IMR-90 (cell line): ENCODE measurements around the gene SRRM3. TPM values are rescaled to one million over a fixed set of nuclear protein-coding genes. Genes with fewer than 3 reads are reported as not detected.

ENCODE experiments used
- ATAC-seq: fragments of 200-7000 bp; cut with Tn5 transposase; 2 replicates; pipeline ENCODE4 v1.9.1; 2020; ENCODE audit warnings: low read depth, mild to moderate bottlenecking, moderate library complexity
- BruUV-seq: library from RNA; stranded (reverse); fragments of 400-500 nt; replicated peaks from 2 replicates; lab custom pipeline; 2021; lab: Mats Ljungman, UMichigan
- CTCF ChIA-PET: fragments of 300-600 bp; formaldehyde crosslinking; extraction: SDS; loops from one replicate; lab custom pipeline; 2021; ENCODE audit warnings: antibody characterized with exemption; lab: Yijun Ruan, JAX
- POLR2A ChIA-PET: fragments of 300-600 bp; sonication (Branson Sonifier 250); formaldehyde crosslinking; loops from one replicate; lab custom pipeline; 2022; ENCODE audit warnings: antibody characterized with exemption; ENCODE audit not compliant: unreplicated experiment; lab: Charles Lee
- DNase-seq: peaks from one replicate; pipeline ENCODE4 v3.0.0; 2013
- H2AFZ ChIP-seq: replicated peaks from 2 replicates; pipeline ENCODE3; 2013; ENCODE audit warnings: low read length, mild to moderate bottlenecking; ENCODE audit not compliant: poor library complexity
- H2AK5ac ChIP-seq: 2 replicates; pipeline ENCODE4 v1.6.1; 2013; ENCODE audit warnings: low read depth, low read length, inconsistent platforms
- H2AK9ac ChIP-seq: replicated peaks from 2 replicates; pipeline ENCODE3; 2013; ENCODE audit warnings: mild to moderate bottlenecking, low read depth, low read length, moderate library complexity; ENCODE audit not compliant: poor library complexity
- H2BK120ac ChIP-seq: 2 replicates; pipeline ENCODE4 v1.6.1; 2013; ENCODE audit warnings: low read depth, low read length, inconsistent platforms
- H2BK15ac ChIP-seq: 3 replicates; pipeline ENCODE4 v1.6.1; 2013; ENCODE audit warnings: low read depth, low read length, inconsistent platforms
- H2BK20ac ChIP-seq: 2 replicates; pipeline ENCODE4 v1.6.1; 2013; ENCODE audit warnings: low read depth, mild to moderate bottlenecking, inconsistent platforms, low read length, moderate library complexity
- H2BK5ac ChIP-seq: 2 replicates; pipeline ENCODE4 v1.6.1; 2013; ENCODE audit warnings: mild to moderate bottlenecking, low read depth, low read length, inconsistent platforms; ENCODE audit not compliant: poor library complexity, severe bottlenecking
- H3K14ac ChIP-seq: replicated peaks from 2 replicates; pipeline ENCODE4 v1.6.1; 2013; ENCODE audit warnings: low read depth, low read length, inconsistent platforms
- H3K18ac ChIP-seq: 2 replicates; pipeline ENCODE4 v1.6.1; 2013; ENCODE audit warnings: low read depth, low read length, control low read depth
- H3K23ac ChIP-seq: 2 replicates; pipeline ENCODE4 v1.6.1; 2013; ENCODE audit warnings: low read depth, low read length, inconsistent platforms
- H3K27ac ChIP-seq: 2 replicates; pipeline ENCODE4 v1.5.1; 2013; ENCODE audit warnings: mild to moderate bottlenecking, control low read depth, low read length; ENCODE audit not compliant: insufficient read depth
- H3K27me3 ChIP-seq: 2 replicates; pipeline ENCODE4 v1.6.1; 2013; ENCODE audit warnings: low read length; ENCODE audit not compliant: control insufficient read depth, insufficient read depth
- H3K36me3 ChIP-seq: 2 replicates; pipeline ENCODE4 v1.6.1; 2013; ENCODE audit warnings: low read length, mixed read lengths; ENCODE audit not compliant: control insufficient read depth, insufficient read depth
- H3K4ac ChIP-seq: 2 replicates; pipeline ENCODE4 v1.6.1; 2013; ENCODE audit warnings: low read depth, low read length, inconsistent platforms
- H3K4me1 ChIP-seq: 2 replicates; pipeline ENCODE4 v1.6.1; 2013; ENCODE audit warnings: low read length, mixed read lengths; ENCODE audit not compliant: control insufficient read depth, insufficient read depth
- H3K4me2 ChIP-seq: 2 replicates; pipeline ENCODE4 v1.6.1; 2013; ENCODE audit warnings: low read depth, mild to moderate bottlenecking, control low read depth, low read length, moderate library complexity
- H3K4me3 ChIP-seq: 2 replicates; pipeline ENCODE4 v1.5.1; 2013; ENCODE audit warnings: low read depth, mild to moderate bottlenecking, control low read depth, low read length, moderate library complexity; ENCODE audit not compliant: insufficient read depth
- H3K56ac ChIP-seq: 2 replicates; pipeline ENCODE4 v1.6.1; 2013; ENCODE audit warnings: low read length, inconsistent platforms; ENCODE audit not compliant: insufficient read depth; ENCODE audit errors: extremely low read depth
- H3K79me1 ChIP-seq, 2 experiments: 2 replicates each; pipeline ENCODE4 v1.6.1; 2013; ENCODE audit warnings: low read length in 2 of 2, inconsistent platforms in 1 of 2, low read depth in 1 of 2
- H3K9ac ChIP-seq: 2 replicates; pipeline ENCODE4 v1.6.1; 2013; ENCODE audit warnings: low read depth, low read length, control low read depth
- H3K9me1 ChIP-seq: 2 replicates; pipeline ENCODE4 v1.6.1; 2013; ENCODE audit warnings: low read length, inconsistent platforms; ENCODE audit not compliant: insufficient read depth
- H3K9me3 ChIP-seq: 2 replicates; pipeline ENCODE4 v1.6.1; 2013; ENCODE audit warnings: low read length; ENCODE audit not compliant: control insufficient read depth, insufficient read depth
- H4K20me1 ChIP-seq: 2 replicates; pipeline ENCODE4 v1.6.1; 2013; ENCODE audit warnings: low read length, inconsistent platforms; ENCODE audit not compliant: insufficient read depth
- H4K5ac ChIP-seq: 2 replicates; pipeline ENCODE4 v1.6.1; 2013; ENCODE audit warnings: mild to moderate bottlenecking, low read depth, low read length, control low read depth
- H4K8ac ChIP-seq, 2 experiments: 2 replicates each; pipeline ENCODE4 v1.6.1; 2013; ENCODE audit warnings: low read depth in 2 of 2, low read length in 2 of 2, control low read depth in 1 of 2, inconsistent platforms in 1 of 2
- H4K91ac ChIP-seq: 2 replicates; pipeline ENCODE4 v1.6.1; 2013; ENCODE audit warnings: low read depth, low read length, inconsistent platforms; ENCODE audit not compliant: insufficient read depth
- BHLHE40 ChIP-seq: fragments of 150-350 bp; IDR thresholded peaks from 2 replicates; pipeline ENCODE4 v1.6.1; 2016; ENCODE audit warnings: mild to moderate bottlenecking, low read depth, low read length
- CEBPB ChIP-seq: IDR thresholded peaks from 2 replicates; pipeline ENCODE4 v1.6.1; 2012; ENCODE audit warnings: low read depth, low read length, improper control_type of control experiment
- CHD1 ChIP-seq: IDR thresholded peaks from 2 replicates; pipeline ENCODE4 v1.6.1; 2012; ENCODE audit warnings: low read depth, low read length, improper control_type of control experiment
- ELK1 ChIP-seq: fragments of 150-350 bp; IDR thresholded peaks from 2 replicates; pipeline ENCODE4 v1.6.1; 2016; ENCODE audit warnings: low read depth, mild to moderate bottlenecking, low read length, moderate library complexity, borderline replicate concordance
- FOS ChIP-seq: fragments of 150-350 bp; IDR thresholded peaks from 2 replicates; pipeline ENCODE4 v1.6.1; 2016; ENCODE audit warnings: low read depth, low read length
- MAFK ChIP-seq: IDR thresholded peaks from 2 replicates; pipeline ENCODE4 v1.6.1; 2012; ENCODE audit warnings: low read depth, low read length, improper control_type of control experiment
- MAZ ChIP-seq: IDR thresholded peaks from 2 replicates; pipeline ENCODE4 v1.6.1; 2012; ENCODE audit warnings: low read depth, mild to moderate bottlenecking, low read length, improper control_type of control experiment, moderate library complexity, borderline replicate concordance
- MXI1 ChIP-seq: IDR thresholded peaks from 2 replicates; pipeline ENCODE4 v1.6.1; 2012; ENCODE audit warnings: low read depth, mild to moderate bottlenecking, low read length, moderate library complexity, borderline replicate concordance
- NFE2L2 ChIP-seq: fragments of 150-350 bp; IDR thresholded peaks from 2 replicates; pipeline ENCODE4 v1.6.1; 2016; ENCODE audit warnings: low read depth, mild to moderate bottlenecking, low read length
- POLR2A ChIP-seq: IDR thresholded peaks from 2 replicates; pipeline ENCODE4 v1.6.1; 2012; ENCODE audit warnings: mild to moderate bottlenecking, low read depth, low read length
- RAD21 ChIP-seq: IDR thresholded peaks from 2 replicates; pipeline ENCODE4 v1.6.1; 2012; ENCODE audit warnings: low read length, improper control_type of control experiment
- RFX5 ChIP-seq: IDR thresholded peaks from 2 replicates; pipeline ENCODE4 v1.8.0; 2012; ENCODE audit warnings: low read depth, mild to moderate bottlenecking, low read length, moderate library complexity
- SMC3 ChIP-seq: fragments of 150-350 bp; IDR thresholded peaks from 2 replicates; pipeline ENCODE4 v1.6.1; 2016; ENCODE audit warnings: low read depth, mild to moderate bottlenecking, antibody characterized with exemption, low read length, moderate library complexity
- USF2 ChIP-seq: fragments of 150-350 bp; IDR thresholded peaks from 2 replicates; pipeline ENCODE4 v1.6.1; 2017; ENCODE audit warnings: mild to moderate bottlenecking, antibody characterized with exemption, low read length, low read depth
- WGBS, 2 experiments: methylation state at CpG; one replicate each; pipeline versions ENCODE4 v1.1.5 to v1.1.7; 2013; ENCODE audit warnings: missing lambda C conversion rate in 2 of 2; ENCODE audit not compliant: insufficient read length in 1 of 2; ENCODE audit errors: extremely low coverage in 2 of 2; 5-methylcytosine and 5-hydroxymethylcytosine counted together
- dilution Hi-C: fragments of 300-500 bp; cut with HindIII; formaldehyde crosslinking; loops from one replicate; pipeline ENCODE4 v1.14.3; 2018; ENCODE audit warnings: low sequenced_read_pairs; ENCODE audit not compliant: unreplicated experiment
- in situ Hi-C: fragments of 300-500 bp; cut with MboI; formaldehyde crosslinking; loops from 3 replicates; pipeline ENCODE4 v1.14.3; 2019; ENCODE audit warnings: low sequenced_read_pairs, inconsistent platforms, mixed read lengths
- intact Hi-C: fragments of 100-400 bp; cut with micrococcal nuclease; formaldehyde crosslinking; loops from 2 replicates; pipeline ENCODE4 v1.10.0; 2022
- polyA plus RNA-seq, 3 experiments: library from polyadenylated mRNA; depleted of rRNA; stranded (reverse); fragments of >200 nt; gene quantifications; 2 replicates each; pipeline ENCODE4 v1.2.3, GENCODE V29; 2012; ENCODE audit warnings: low replicate concordance in 1 of 3
- total RNA-seq: library from RNA; depleted of rRNA; stranded (reverse); fragments of >200 nt; gene quantifications from 2 replicates; pipeline ENCODE4 v1.2.3, GENCODE V29; 2012

Gene SRRM3
- total and polyA plus RNA-seq, 2 of the 4 experiments (the other 2 are of a cell fraction), result 0.18 to 2.5 TPM

DNA sequence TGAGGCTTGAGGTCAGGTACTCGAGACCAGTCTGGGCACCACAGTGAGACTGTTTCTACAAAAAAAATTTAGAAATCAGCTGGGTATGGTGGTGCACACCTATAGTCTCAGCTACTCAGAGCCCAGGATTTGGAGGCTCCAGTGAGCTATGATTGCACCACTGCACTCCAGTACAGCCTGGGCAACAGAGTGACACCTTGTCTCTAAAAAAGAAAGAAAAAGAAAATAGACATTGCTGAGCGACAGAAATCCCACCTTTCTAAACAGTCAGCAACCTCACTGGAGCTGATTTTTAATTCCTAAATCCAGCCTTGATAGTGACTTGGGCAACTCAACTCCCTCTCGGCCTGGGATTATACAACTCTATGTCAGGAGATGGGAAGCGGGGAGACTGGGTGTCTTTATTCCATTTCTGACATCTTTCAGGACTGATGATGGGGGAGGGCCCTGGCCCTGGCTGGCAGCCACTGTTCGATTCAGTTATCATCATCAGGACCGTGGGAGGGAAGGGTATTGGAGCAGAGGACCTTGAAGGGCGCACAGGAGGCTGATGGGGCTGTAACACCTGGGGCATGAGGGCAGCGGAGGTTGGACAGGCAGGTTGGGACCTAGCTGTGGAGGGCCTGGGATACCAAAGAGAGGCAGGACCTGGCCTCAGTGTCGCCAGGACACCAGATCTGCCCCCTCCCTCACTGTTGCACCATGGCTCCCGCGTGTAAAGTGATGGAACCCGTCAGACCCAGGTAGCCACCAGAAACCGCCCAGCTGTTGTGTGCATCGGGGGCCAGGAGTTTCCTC is 115.5 kb downstream of the SRRM3 start:
- Histone ChIP-seq H3K18ac (peak overlapping the region; percentile 26), H3K9ac (peak overlapping the region; percentile 73), H3K4ac (peak overlapping the region; percentile 98), H4K5ac (peak overlapping the region; percentile 86), H2AK5ac (peak overlapping the region; percentile 97), H4K20me1 (peaks cover 8% of the 10 kb centered on the region), H3K9me1 (peaks cover 5% of the 10 kb centered on the region; the same call in 1 of the 2 replicates), H4K8ac (peak overlapping the region; percentile 63 to 98), H3K14ac (peak overlapping the region; percentile 95), H2BK120ac (peak overlapping the region; percentile 82), H2AFZ (peak overlapping the region; percentile 95), H3K9me3 (no peaks in the 10 kb centered on the region), H3K23ac (peak overlapping the region; percentile 68), H3K36me3 (0 out of 2 replicates have a peak, but pooled peaks cover 5% of the 10 kb centered on the region), H3K27me3 (no peaks in the 10 kb centered on the region), H3K4me1 (peaks cover 8% of the 10 kb centered on the region), H3K79me1 (peaks cover 10 to 35% of the 10 kb centered on the region in 2 experiments), H3K27ac (peak overlapping the region; percentile 81), H2BK20ac (peak overlapping the region; percentile 50), H2BK15ac (peak overlapping the region; percentile 21; the same call in 1 of the 3 replicates), H2AK9ac (peak overlapping the region; percentile 98), H2BK5ac (peak overlapping the region; percentile 76), H3K4me2 (peak overlapping the region; percentile 87), H3K56ac (peak overlapping the region; percentile 69; the same call in 1 of the 2 replicates), H3K4me3 (peak overlapping the region; percentile 44), H4K91ac (peak overlapping the region; percentile 77)
- in situ Hi-C loops (no loop called here), dilution Hi-C loops (no loop called here), intact Hi-C loops (loop anchor here (5.0 kb wide), 1 partner anchor 40 kb away; the partner anchor contains the start of gene YWHAG)
- DNase-seq (no peak), ATAC-seq (no peak)
- CTCF ChIA-PET, result interaction anchor here (1.0 kb wide), 2 partner anchors 10 to 139 kb away, joined by 5 read pairs; no protein-coding TSS in a partner anchor
- 60% methylated on average over 2 of the region's 14 CpGs; no CpG with 5 or more reads in 1 of the 2 experiments for WGBS, 2 experiments
- POLR2A ChIA-PET, result interaction anchor here (0.6 kb wide), 1 partner anchor 47 kb away, joined by 5 read pairs; no protein-coding TSS in a partner anchor
- no TSS peak for BruUV-seq
- no peak for TF ChIP-seq MXI1
- no peak for TF ChIP-seq RFX5
- TF ChIP-seq SMC3, result no peak
- TF ChIP-seq MAFK, result no peak
- no peak for TF ChIP-seq RAD21
- no peak for TF ChIP-seq CHD1
- no peak for TF ChIP-seq NFE2L2
- TF ChIP-seq BHLHE40, result no peak
- no peak for TF ChIP-seq CEBPB
- TF ChIP-seq ELK1, result no peak
- no peak for TF ChIP-seq USF2
- TF ChIP-seq MAZ, result no peak; the same call in 1 of the 2 replicates
- no peak for TF ChIP-seq POLR2A
- no peak for TF ChIP-seq FOS
